GM18505 (cell line): ENCODE results near the gene ZBTB39.
"Not testable (repeated sequence)": the region's sequence is repeated elsewhere in the genome, so short reads cannot be mapped to it uniquely, and the experiment has no call there.

Experiments
- ATAC-seq: cut with Tn5 transposase; IDR thresholded peaks from one replicate; pipeline ENCODE4 v1.9.1; 2021; ENCODE audit not compliant: unreplicated experiment
- POLR2A ChIP-seq: IDR thresholded peaks from 4 replicates; pipeline ENCODE4 v1.6.1; 2011; ENCODE audit warnings: borderline replicate concordance; ENCODE audit not compliant: insufficient read depth, insufficient read length; ENCODE audit errors: extremely low read depth

The ZBTB39 gene

GRCh38 chr12:57042695-57043094, 36.3 kb upstream of the ZBTB39 start:
- no peak for TF ChIP-seq POLR2A
- no peak for ATAC-seq

GRCh38 chr12:57040750-57041149, 34.4 kb upstream of the ZBTB39 start:
- TF ChIP-seq POLR2A, result no peak
- ATAC-seq, result no peak

- ATAC-seq, result no peak
- no peak for TF ChIP-seq POLR2A
Measured at GRCh38 chr12:57040211-57040610, 33.9 kb upstream of the ZBTB39 start.

- TF ChIP-seq POLR2A, result no peak
- ATAC-seq, result no peak
Measured at GRCh38 chr12:57039016-57039798, 32.9 kb upstream of the ZBTB39 start.

GRCh38 chr12:57037264-57037663, 30.9 kb upstream of the ZBTB39 start:
- no peak for TF ChIP-seq POLR2A
- ATAC-seq, result no peak

- no peak for TF ChIP-seq POLR2A
- ATAC-seq, result no peak
Measured at GRCh38 chr12:57033431-57033830, 27.1 kb upstream of the ZBTB39 start.

- no peak for ATAC-seq
- no peak for TF ChIP-seq POLR2A
Measured at GRCh38 chr12:57031789-57032188, 25.4 kb upstream of the ZBTB39 start.

- ATAC-seq, result no peak
Measured at GRCh38 chr12:57031138-57031725, 24.9 kb upstream of the ZBTB39 start.

GRCh38 chr12:57029457-57029856, 23.1 kb upstream of the ZBTB39 start:
- no peak for ATAC-seq
- no peak for TF ChIP-seq POLR2A

More at GRCh38 chr12:57031138-57031725, 24.9 kb upstream of the ZBTB39 start:
- no peak for TF ChIP-seq POLR2A

GRCh38 chr12:57027805-57028153, 21.4 kb upstream of the ZBTB39 start:
- ATAC-seq, result no peak
- no peak for TF ChIP-seq POLR2A

- ATAC-seq, result no peak
Measured at GRCh38 chr12:57027011-57027804, 20.9 kb upstream of the ZBTB39 start.

GRCh38 chr12:57025196-57025595, 18.9 kb upstream of the ZBTB39 start:
- ATAC-seq, result no peak
- no peak for TF ChIP-seq POLR2A

More at GRCh38 chr12:57027011-57027804, 20.9 kb upstream of the ZBTB39 start:
- TF ChIP-seq POLR2A, result no peak

GRCh38 chr12:57022324-57022723, 16.0 kb upstream of the ZBTB39 start:
- ATAC-seq, result not testable (repeated sequence)
